H1 (cell line): ENCODE results near the gene NIPAL4. TPM values are rescaled to one million over a fixed set of nuclear protein-coding genes. Genes with fewer than 3 reads are reported as not detected.

ENCODE experiments used
- CTCF ChIA-PET: fragments of 300-600 bp; sonication (Branson Sonifier 250); formaldehyde crosslinking; loops from one replicate; lab custom pipeline; 2021; ENCODE audit not compliant: partially characterized antibody; lab: Charles Lee
- POLR2A ChIA-PET: fragments of 300-600 bp; sonication (Branson Sonifier 250); formaldehyde crosslinking; loops from one replicate; lab custom pipeline; 2021; ENCODE audit warnings: inconsistent platforms; ENCODE audit not compliant: partially characterized antibody; lab: Charles Lee
- DNase-seq, 2 experiments: peaks; one replicate each; pipeline versions ENCODE4 v3.0.0 to v3.0.0-alpha.2; 2010 to 2022; ENCODE audit warnings: low spot score in 2 of 2, low read depth in 1 of 2, mixed read lengths in 1 of 2
- FAIRE-seq: peaks from 2 replicates; lab custom pipeline; 2011; peaks lifted over from hg19 to GRCh38; lab: Jason Lieb, UNC
- H2AFZ ChIP-seq: 2 replicates; pipeline ENCODE4 v1.8.1; 2012; ENCODE audit warnings: low read length, inconsistent platforms
- H2AK5ac ChIP-seq: 2 replicates; pipeline ENCODE4 v1.6.1; 2013; ENCODE audit warnings: low read depth, low read length
- H2BK120ac ChIP-seq: replicated peaks from 2 replicates; pipeline ENCODE3; 2013; ENCODE audit warnings: low read depth, low read length, inconsistent platforms
- H2BK12ac ChIP-seq: 2 replicates; pipeline ENCODE4 v1.6.1; 2013; ENCODE audit warnings: low read depth, low read length
- H2BK15ac ChIP-seq: 2 replicates; pipeline ENCODE4 v1.6.1; 2013; ENCODE audit warnings: low read length
- H2BK20ac ChIP-seq: 2 replicates; pipeline ENCODE4 v1.6.1; 2013; ENCODE audit warnings: low read length
- H2BK5ac ChIP-seq: 2 replicates; pipeline ENCODE4 v1.6.1; 2013; ENCODE audit warnings: low read depth, low read length
- H3K14ac ChIP-seq: 2 replicates; pipeline ENCODE4 v1.6.1; 2013; ENCODE audit warnings: inconsistent platforms; ENCODE audit not compliant: insufficient read length
- H3K18ac ChIP-seq: 2 replicates; pipeline ENCODE4 v1.6.1; 2013; ENCODE audit warnings: low read length; ENCODE audit errors: extremely low read depth
- H3K23ac ChIP-seq: 2 replicates; pipeline ENCODE4 v1.6.1; 2013; ENCODE audit warnings: inconsistent platforms; ENCODE audit not compliant: insufficient read length
- H3K23me2 ChIP-seq: 2 replicates; pipeline ENCODE4 v1.6.1; 2013; ENCODE audit warnings: low read depth, low read length
- H3K27ac ChIP-seq: 2 replicates; pipeline ENCODE4 v1.6.1; 2011; ENCODE audit warnings: low read depth, low read length, inconsistent platforms
- H3K27me3 ChIP-seq, 4 experiments: replicated peaks in 1 of 4; 1 replicate in 1 of 4; 2 replicates in 3 of 4; pipeline versions ENCODE4 v1.6.1 to v1.8.1; 2011 to 2013; ENCODE audit warnings: low read length in 3 of 4, mild to moderate bottlenecking in 3 of 4, inconsistent platforms in 2 of 4, mixed read lengths in 2 of 4, moderate library complexity in 1 of 4; ENCODE audit not compliant: control insufficient read depth in 3 of 4, insufficient read depth in 3 of 4; ENCODE audit errors: extremely low read depth in 1 of 4
- H3K36me3 ChIP-seq, 4 experiments: 2 replicates each; pipeline versions ENCODE4 v1.6.1 to v1.8.1; 2011 to 2013; ENCODE audit warnings: mild to moderate bottlenecking in 4 of 4, low read length in 3 of 4, moderate library complexity in 2 of 4, control low read depth in 1 of 4, inconsistent platforms in 1 of 4; ENCODE audit not compliant: insufficient read depth in 4 of 4, control insufficient read depth in 2 of 4
- H3K4ac ChIP-seq: replicated peaks from 2 replicates; pipeline ENCODE3; 2013; ENCODE audit warnings: low read length, low read depth, mixed read lengths, inconsistent platforms; ENCODE audit not compliant: insufficient read length
- H3K4me1 ChIP-seq, 4 experiments: replicated peaks in 1 of 4; 1 replicate in 1 of 4; 2 replicates in 3 of 4; pipeline versions ENCODE4 v1.6.1 to v1.8.1; 2011 to 2013; ENCODE audit warnings: low read length in 3 of 4, inconsistent platforms in 2 of 4, mixed read lengths in 1 of 4; ENCODE audit not compliant: insufficient read depth in 4 of 4, control insufficient read depth in 3 of 4
- H3K4me2 ChIP-seq, 2 experiments: 2 replicates each; pipeline versions ENCODE4 v1.6.1 to v1.8.1; 2011 to 2013; ENCODE audit warnings: low read depth in 2 of 2, low read length in 2 of 2, control low read depth in 1 of 2, inconsistent platforms in 1 of 2, mild to moderate bottlenecking in 1 of 2; ENCODE audit not compliant: insufficient read depth in 1 of 2
- H3K4me3 ChIP-seq, 4 experiments: fragments of 200-600, 300-600 bp in 1 of 4; sonication (generic), shearing (Covaris generic), sonication (Bioruptor Twin) in 1 of 4; 2 replicates each; pipeline versions ENCODE4 v1.5.1 to v1.8.1; 2011 to 2016; ENCODE audit warnings: low read length in 4 of 4, low read depth in 3 of 4, control low read depth in 2 of 4, inconsistent platforms in 2 of 4, mild to moderate bottlenecking in 2 of 4, mixed read lengths in 1 of 4, moderate library complexity in 1 of 4; ENCODE audit not compliant: insufficient read depth in 2 of 4; ENCODE audit errors: extremely low read depth in 1 of 4
- H3K56ac ChIP-seq: replicated peaks from 2 replicates; pipeline ENCODE3; 2013; ENCODE audit warnings: low read depth, mild to moderate bottlenecking, mixed read lengths, low read length, inconsistent platforms; ENCODE audit not compliant: insufficient read length
- H3K79me1 ChIP-seq: 2 replicates; pipeline ENCODE4 v1.6.1; 2013; ENCODE audit warnings: low read depth, low read length, control low read depth
- H3K79me2 ChIP-seq, 2 experiments: 2 replicates each; pipeline versions ENCODE4 v1.6.1 to v1.8.1; 2012 to 2013; ENCODE audit warnings: low read length in 2 of 2, mild to moderate bottlenecking in 2 of 2, inconsistent platforms in 1 of 2; ENCODE audit not compliant: insufficient read depth in 2 of 2, control insufficient read depth in 1 of 2
- H3K9ac ChIP-seq, 4 experiments: replicated peaks in 1 of 4; 1 replicate in 1 of 4; 2 replicates in 3 of 4; pipeline versions ENCODE4 v1.6.1 to v1.8.1; 2011 to 2013; ENCODE audit warnings: low read depth in 3 of 4, low read length in 3 of 4, control low read depth in 2 of 4, mild to moderate bottlenecking in 2 of 4, moderate library complexity in 2 of 4, inconsistent platforms in 1 of 4; ENCODE audit errors: extremely low read depth in 1 of 4
- H3K9me3 ChIP-seq, 2 experiments: 2 replicates each; pipeline versions ENCODE4 v1.6.1 to v1.8.1; 2012 to 2013; ENCODE audit warnings: mild to moderate bottlenecking in 2 of 2, moderate library complexity in 2 of 2, control low read depth in 1 of 2, inconsistent platforms in 1 of 2, low read depth in 1 of 2, low read length in 1 of 2, mixed read lengths in 1 of 2; ENCODE audit not compliant: insufficient read depth in 2 of 2
- H4K20me1 ChIP-seq, 2 experiments: replicated peaks in 1 of 2; 2 replicates each; pipeline versions ENCODE3 to v1.8.1; 2011 to 2013; ENCODE audit warnings: inconsistent platforms in 2 of 2, low read length in 2 of 2, mild to moderate bottlenecking in 1 of 2; ENCODE audit not compliant: insufficient read depth in 2 of 2, control insufficient read depth in 1 of 2
- H4K5ac ChIP-seq: 2 replicates; pipeline ENCODE4 v1.6.1; 2013; ENCODE audit warnings: low read length, low read depth, mixed read lengths, inconsistent platforms; ENCODE audit not compliant: insufficient read length
- H4K8ac ChIP-seq: 2 replicates; pipeline ENCODE4 v1.8.0; 2013; ENCODE audit warnings: mild to moderate bottlenecking, moderate library complexity, low read length, inconsistent platforms; ENCODE audit not compliant: insufficient read depth; ENCODE audit errors: extremely low read depth
- H4K91ac ChIP-seq: replicated peaks from 2 replicates; pipeline ENCODE3; 2013; ENCODE audit warnings: low read length, mixed read lengths, inconsistent platforms; ENCODE audit not compliant: insufficient read length
- JUN ChIP-seq: IDR thresholded peaks from 2 replicates; pipeline ENCODE4 v1.6.1; 2011; ENCODE audit warnings: low read depth, mild to moderate bottlenecking, improper control_type of control experiment, low read length
- WGBS, 2 experiments: shearing (Covaris generic) in 1 of 2; methylation state at CpG; one replicate each; pipeline versions ENCODE4 v1.1.6 to v1.1.7; 2013 to 2015; ENCODE audit warnings: low lambda C conversion rate in 2 of 2, mixed read lengths in 2 of 2, inconsistent platforms in 1 of 2, low coverage in 1 of 2, missing lambda C conversion rate in 1 of 2; ENCODE audit not compliant: insufficient replicate concordance in 2 of 2, insufficient coverage in 1 of 2, insufficient read length in 1 of 2; ENCODE audit errors: extremely low coverage in 1 of 2, missing lambda C conversion rate in 1 of 2; 5-methylcytosine and 5-hydroxymethylcytosine counted together
- polyA plus RNA-seq, 7 experiments: library from polyadenylated mRNA; depleted of rRNA in 3 of 7; stranded (reverse) in 5 of 7; unstranded in 2 of 7; fragments of >200 nt in 5 of 7; fragments of 200-250 nt in 2 of 7; gene quantifications; 1 replicate in 5 of 7; 2 replicates in 1 of 7; 4 replicates in 1 of 7; pipeline versions ENCODE4 v1.2.1 to v1.2.3, GENCODE V29; 2011 to 2013; ENCODE audit warnings: missing spikeins in 2 of 7, mixed read lengths in 2 of 7
- total RNA-seq: library from RNA; stranded (reverse); fragmentation: NEBNext Ultra II Directional; extraction: Animal tissue kit (Norgen Biotek cat#: 25700); gene quantifications from 2 replicates; pipeline ENCODE4 v1.2.1, GENCODE V29; 2021

Gene NIPAL4
- total and polyA plus RNA-seq, 2 of the 8 experiments (the other 6 are each of a cell fraction or from before 2014, with no cell fraction given), result 0.09 to 0.20 TPM

DNA sequence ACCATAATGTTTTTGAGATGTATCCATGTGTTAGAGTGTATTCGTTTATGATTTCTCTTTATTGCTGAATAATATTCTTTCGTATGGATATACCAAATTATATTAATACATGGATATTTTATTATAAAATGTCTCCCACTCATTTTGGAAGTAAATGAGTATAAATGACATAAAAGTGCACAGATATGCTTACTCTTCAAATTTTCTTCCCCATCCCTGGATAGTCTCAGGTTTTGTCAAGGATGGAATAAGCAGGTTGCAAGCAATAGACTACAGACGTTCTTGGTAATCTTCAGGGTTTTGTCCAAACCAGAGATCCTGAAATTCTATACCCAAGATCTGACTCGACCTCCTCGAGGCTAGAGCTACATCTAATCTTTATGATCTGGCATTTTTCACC is 50.7 kb downstream of the NIPAL4 start:
- no peak overlapping the region for H2BK20ac ChIP-seq
- DNase-seq (no peak), FAIRE-seq (no peak)
- no peak overlapping the region for H3K56ac ChIP-seq
- CTCF ChIA-PET, result interaction anchor here (0.6 to 1.7 kb wide), 2 partner anchors 33 to 1366 kb away, joined by 3 to 5 read pairs; no protein-coding TSS in a partner anchor
- no peaks in the 10 kb centered on the region for H3K79me2 ChIP-seq
- no peak overlapping the region for H2BK15ac ChIP-seq
- H2BK5ac ChIP-seq, result no peak overlapping the region
- no peaks in the 10 kb centered on the region for H3K9me3 ChIP-seq
- H4K20me1 ChIP-seq, result no peaks in the 10 kb centered on the region
- no peak overlapping the region for H4K5ac ChIP-seq
- POLR2A ChIA-PET, result no interaction called here
- H3K14ac ChIP-seq, result no peak overlapping the region
- no peaks in the 10 kb centered on the region for H3K79me1 ChIP-seq
- no peak overlapping the region for H2AK5ac ChIP-seq
- no peak overlapping the region for H3K9ac ChIP-seq
- H3K18ac ChIP-seq, result no peak overlapping the region
- H4K91ac ChIP-seq, result no peak overlapping the region
- H4K8ac ChIP-seq, result no peak overlapping the region
- H3K4ac ChIP-seq, result no peak overlapping the region
- no peaks in the 10 kb centered on the region; a peak in 1 of 7 replicates for H3K4me1 ChIP-seq
- no peak for TF ChIP-seq JUN
- WGBS, 2 experiments, result 91% methylated on average over 5 of the region's 5 CpGs; no CpG with 5 or more reads in 1 of the 2 experiments
- no peaks in the 10 kb centered on the region for H3K23me2 ChIP-seq
- no peak overlapping the region for H3K27ac ChIP-seq
- no peak overlapping the region for H2BK120ac ChIP-seq
- no peak overlapping the region for H3K4me2 ChIP-seq
- H2AFZ ChIP-seq, result no peak overlapping the region
- no peak overlapping the region for H2BK12ac ChIP-seq
- H3K4me3 ChIP-seq, result no peak overlapping the region
- no peaks in the 10 kb centered on the region for H3K27me3 ChIP-seq
- no peak overlapping the region for H3K23ac ChIP-seq
- H3K36me3 ChIP-seq, result no peaks in the 10 kb centered on the region; a peak in 2 of 8 replicates
